Measurements from ENCODE around the gene SENP3.
"Not testable (repeated sequence)": the region's sequence is repeated elsewhere in the genome, so short reads cannot be mapped to it uniquely, and the experiment has no call there.

The SENP3 gene

DNA sequence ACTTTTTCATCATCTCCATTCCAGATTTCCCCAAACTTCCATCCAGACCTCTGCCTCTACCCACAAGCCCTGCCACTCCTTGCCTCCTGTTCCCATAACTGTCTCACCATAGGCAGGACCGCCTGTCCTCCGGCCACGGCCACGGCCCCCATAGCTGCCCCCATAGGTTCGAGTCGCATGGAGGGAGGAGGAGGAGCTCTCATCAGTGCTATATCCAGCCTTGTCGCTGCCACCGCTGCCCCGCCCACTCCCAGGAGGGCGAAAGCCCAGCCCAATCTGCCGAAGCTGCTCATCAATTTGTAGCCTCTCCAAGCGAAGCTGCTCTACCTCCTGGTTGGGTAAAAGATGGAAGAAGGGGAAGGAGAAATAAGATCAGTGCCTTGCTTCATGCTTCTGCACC lies 31.6 kb downstream of the SENP3 start:
- in situ Hi-C loops (cut with HindIII; ENCODE audit: low sequenced_read_pairs) = no loop called here
- DNase-seq (ENCODE audit: low read depth, low spot score) = no peak
- H3K4me3 ChIP-seq (ENCODE audit: low read depth, low read length) = no peak overlapping the region
- TF ChIP-seq, protein P1, sequence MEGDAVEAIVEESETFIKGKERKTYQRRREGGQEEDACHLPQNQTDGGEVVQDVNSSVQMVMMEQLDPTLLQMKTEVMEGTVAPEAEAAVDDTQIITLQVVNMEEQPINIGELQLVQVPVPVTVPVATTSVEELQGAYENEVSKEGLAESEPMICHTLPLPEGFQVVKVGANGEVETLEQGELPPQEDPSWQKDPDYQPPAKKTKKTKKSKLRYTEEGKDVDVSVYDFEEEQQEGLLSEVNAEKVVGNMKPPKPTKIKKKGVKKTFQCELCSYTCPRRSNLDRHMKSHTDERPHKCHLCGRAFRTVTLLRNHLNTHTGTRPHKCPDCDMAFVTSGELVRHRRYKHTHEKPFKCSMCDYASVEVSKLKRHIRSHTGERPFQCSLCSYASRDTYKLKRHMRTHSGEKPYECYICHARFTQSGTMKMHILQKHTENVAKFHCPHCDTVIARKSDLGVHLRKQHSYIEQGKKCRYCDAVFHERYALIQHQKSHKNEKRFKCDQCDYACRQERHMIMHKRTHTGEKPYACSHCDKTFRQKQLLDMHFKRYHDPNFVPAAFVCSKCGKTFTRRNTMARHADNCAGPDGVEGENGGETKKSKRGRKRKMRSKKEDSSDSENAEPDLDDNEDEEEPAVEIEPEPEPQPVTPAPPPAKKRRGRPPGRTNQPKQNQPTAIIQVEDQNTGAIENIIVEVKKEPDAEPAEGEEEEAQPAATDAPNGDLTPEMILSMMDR (IDR thresholded peaks at IDR 0.05; ENCODE audit: low read depth, low read length) = no peak

GRCh38 chr17:7597561-7597960 lies 35.8 kb downstream of the SENP3 start:
- in situ Hi-C loops (cut with HindIII; ENCODE audit: low sequenced_read_pairs) = not testable (repeated sequence)

GRCh38 chr17:7606280-7606679 lies 44.6 kb downstream of the SENP3 start:
- no peak for DNase-seq (ENCODE audit: low read depth, low spot score)
- H3K4me3 ChIP-seq (ENCODE audit: low read depth, low read length) = no peak overlapping the region
- TF ChIP-seq, protein P1 (IDR thresholded peaks at IDR 0.05; ENCODE audit: low read depth, low read length) = no peak
- in situ Hi-C loops (cut with HindIII; ENCODE audit: low sequenced_read_pairs) = no loop called here

More at GRCh38 chr17:7597561-7597960, 35.8 kb downstream of the SENP3 start:
- H3K4me3 ChIP-seq (ENCODE audit: low read depth, low read length); DNase-seq (ENCODE audit: low read depth, low spot score): not testable (repeated sequence)

- TF ChIP-seq, protein P1 (IDR thresholded peaks at IDR 0.05; ENCODE audit: low read depth, low read length) = no peak
- H3K4me3 ChIP-seq (ENCODE audit: low read depth, low read length) = no peak overlapping the region
- in situ Hi-C loops (cut with HindIII; ENCODE audit: low sequenced_read_pairs) = no loop called here
- DNase-seq (ENCODE audit: low read depth, low spot score) = no peak
Observed at GRCh38 chr17:7610641-7611040, 48.9 kb downstream of the SENP3 start.

- DNase-seq (ENCODE audit: low read depth, low spot score) = no peak
- in situ Hi-C loops (cut with HindIII; ENCODE audit: low sequenced_read_pairs) = no loop called here
- H3K4me3 ChIP-seq (ENCODE audit: low read depth, low read length) = no peak overlapping the region
- TF ChIP-seq, protein P1 (IDR thresholded peaks at IDR 0.05; ENCODE audit: low read depth, low read length) = no peak
Observed at GRCh38 chr17:7611635-7612293, 50.0 kb downstream of the SENP3 start.

DNA sequence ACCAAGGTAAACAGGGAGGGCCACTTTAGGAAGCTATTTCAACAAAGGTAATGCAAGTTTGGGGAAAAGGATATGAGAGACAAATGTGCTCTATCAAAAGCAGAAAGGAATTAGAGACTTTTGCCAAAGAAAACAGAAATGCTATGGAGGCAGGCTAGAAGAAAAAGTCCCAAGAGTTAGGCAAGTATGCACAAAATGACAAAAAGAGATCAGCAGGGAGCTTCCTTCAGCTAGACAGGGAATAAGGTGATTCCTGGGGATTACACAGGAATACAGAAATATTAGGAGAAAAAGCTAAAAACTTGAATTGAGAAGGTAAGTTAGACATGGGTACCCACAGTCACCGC lies 50.5 kb downstream of the SENP3 start:
- TF ChIP-seq, protein P1 (IDR thresholded peaks at IDR 0.05; ENCODE audit: low read depth, low read length) = no peak
- peak overlapping the region; percentile 0 for H3K4me3 ChIP-seq (ENCODE audit: low read depth, low read length)
- in situ Hi-C loops (cut with HindIII; ENCODE audit: low sequenced_read_pairs) = no loop called here
- DNase-seq (ENCODE audit: low read depth, low spot score) = no peak

GRCh38 chr17:7613769-7614424 lies 52.2 kb downstream of the SENP3 start:
- in situ Hi-C loops (cut with HindIII; ENCODE audit: low sequenced_read_pairs) = no loop called here
- TF ChIP-seq, protein P1 (IDR thresholded peaks at IDR 0.05; ENCODE audit: low read depth, low read length) = no peak
- DNase-seq (ENCODE audit: low read depth, low spot score) = peak; percentile 27
- H3K4me3 ChIP-seq (ENCODE audit: low read depth, low read length) = peak overlapping the region; percentile 89

Data from astrocyte of the spinal cord (primary cell).